ENCODE measurements around the gene AMH. TPM values are rescaled to one million over a fixed set of nuclear protein-coding genes. Genes with fewer than 3 reads are reported as not detected.

AMH gene
- total RNA-seq, 1 donor from 2014 or later, result 0.64 TPM

DNA sequence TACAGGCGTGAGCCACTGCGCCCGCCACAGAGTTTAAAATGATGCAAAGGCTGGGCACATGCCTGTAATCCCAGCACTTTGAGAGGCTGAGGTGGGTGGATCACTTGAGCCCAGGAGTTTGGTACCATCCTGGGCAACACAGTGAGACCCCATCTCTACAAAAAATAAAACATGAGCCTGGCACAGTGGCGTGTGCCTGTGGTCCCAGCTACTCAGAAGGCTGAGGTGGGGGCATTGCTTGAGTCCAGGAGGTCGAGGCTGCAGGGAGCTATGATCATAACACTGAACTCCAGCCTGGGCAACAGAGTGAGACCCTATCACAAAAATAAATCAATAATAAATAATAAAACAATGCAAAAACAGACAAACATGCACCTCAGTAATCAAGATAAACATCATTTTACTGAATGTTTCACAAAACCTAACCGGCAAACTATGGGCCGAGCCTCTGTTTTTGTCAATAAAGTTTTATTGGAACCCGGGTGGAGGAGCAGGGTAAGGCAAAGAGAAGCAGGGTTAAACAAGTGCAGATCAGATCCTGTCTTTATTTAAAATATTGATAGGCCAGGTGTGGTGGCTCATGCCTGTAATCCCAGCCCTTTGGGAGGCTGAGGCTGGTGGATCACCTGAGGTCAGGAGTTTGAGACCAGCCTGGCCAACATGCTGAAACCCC, 34.8 kb downstream of the AMH start:
- DNase-seq (ENCODE audit: low read depth in 2 of 2), result no peak

- DNase-seq (ENCODE audit: low read depth in 2 of 2), result no peak
These were observed 37.4 kb downstream of the AMH start for GRCh38 chr19:2286402-2287140.

GRCh38 chr19:2287585-2288337, 38.6 kb downstream of the AMH start:
- no peak for DNase-seq (ENCODE audit: low read depth in 2 of 2)

GRCh38 chr19:2288338-2288817, 39.3 kb downstream of the AMH start:
- DNase-seq (ENCODE audit: low read depth in 2 of 2), result no peak

GRCh38 chr19:2288818-2289713, 39.9 kb downstream of the AMH start:
- no peak for DNase-seq (ENCODE audit: low read depth in 2 of 2)

DNA sequence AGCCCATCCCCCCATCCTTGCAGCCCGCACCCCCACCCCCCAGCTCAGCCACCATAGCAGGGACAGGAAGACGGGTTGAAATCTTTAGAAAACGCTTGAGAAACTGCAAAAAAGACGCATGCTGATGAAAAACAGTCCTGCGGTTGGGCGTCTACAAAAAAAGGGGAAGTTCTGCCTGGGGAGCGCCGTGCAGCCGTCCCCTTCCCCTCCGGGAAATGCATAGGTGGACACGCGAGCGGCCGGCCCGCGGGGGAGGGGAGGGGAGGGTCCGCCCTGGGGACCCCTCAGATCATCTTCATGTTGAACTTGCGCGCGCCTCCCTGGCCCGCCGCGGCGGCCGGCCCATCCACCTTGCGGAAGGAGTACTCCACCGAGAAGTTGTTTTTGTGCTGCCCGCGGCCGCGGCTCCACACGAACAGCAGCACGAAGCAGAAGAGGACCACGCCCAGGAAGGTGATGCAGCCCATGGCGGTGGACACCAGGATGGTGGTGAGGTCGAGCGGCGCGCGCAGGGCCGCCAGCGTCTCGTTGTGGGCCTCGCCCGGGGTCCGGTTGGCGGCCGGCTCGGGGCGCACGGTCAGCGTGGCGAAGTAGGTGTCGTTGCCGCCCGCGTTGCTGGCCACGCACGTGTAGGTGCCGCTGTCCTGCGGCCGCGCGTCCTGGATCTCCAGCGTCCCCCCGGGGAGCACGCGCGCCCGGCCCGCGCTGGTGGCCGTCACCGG, 40.8 kb downstream of the AMH start:
- no peak for DNase-seq (ENCODE audit: low read depth in 2 of 2)

GRCh38 chr19:2290441-2291184, 41.5 kb downstream of the AMH start:
- DNase-seq (ENCODE audit: low read depth in 2 of 2), result no peak

- no peak for DNase-seq (ENCODE audit: low read depth in 2 of 2)
These were observed 42.1 kb downstream of the AMH start for GRCh38 chr19:2291185-2291751.

GRCh38 chr19:2294687-2295335, 45.7 kb downstream of the AMH start:
- no peak for DNase-seq (ENCODE audit: low read depth in 2 of 2)

- no peak for DNase-seq (ENCODE audit: low read depth in 2 of 2)
These were observed 47.0 kb downstream of the AMH start for GRCh38 chr19:2296141-2296540.

GRCh38 chr19:2300533-2300932, 51.4 kb downstream of the AMH start:
- no peak for DNase-seq (ENCODE audit: low read depth in 2 of 2)

Other genes starting within 250 kb of the AMH start
- 32.5 and 52.0 TPM in 2 replicates for gene BTBD2, start 233.6 kb upstream of the AMH start, total RNA-seq
- 105 and 109 TPM in 2 replicates for gene MKNK2, start 198.1 kb upstream of the AMH start, total RNA-seq
- 14.8 and 22.8 TPM in 2 replicates for gene MOB3A, start 153.0 kb upstream of the AMH start, total RNA-seq
- 0.76 and 0.77 TPM in 2 replicates for gene IZUMO4, start 152.4 kb upstream of the AMH start, total RNA-seq
- gene AP3D1, start 97.8 kb upstream of the AMH start, total RNA-seq, result 57.6 and 85.2 TPM in 2 replicates
- 2.7 and 4.9 TPM in 2 replicates for gene DOT1L, start 85.4 kb upstream of the AMH start, total RNA-seq
- gene PLEKHJ1, start 13.0 kb upstream of the AMH start, total RNA-seq, result 61.6 and 72.7 TPM in 2 replicates
- 44.7 and 57.9 TPM in 2 replicates for gene SF3A2, start 12.5 kb upstream of the AMH start, total RNA-seq
- not detected in 2 replicates for gene JSRP1, start 7.1 kb downstream of the AMH start, total RNA-seq
- gene PEAK3, start 32.9 kb downstream of the AMH start, total RNA-seq, result 0.13 and 0.51 TPM in 2 replicates
- gene LINGO3, start 58.8 kb downstream of the AMH start, total RNA-seq, result not detected in 2 replicates
- 90.9 and 94.4 TPM in 2 replicates for gene LSM7, start 79.3 kb downstream of the AMH start, total RNA-seq
- 13.9 and 25.8 TPM in 2 replicates for gene SPPL2B, start 79.4 kb downstream of the AMH start, total RNA-seq
- gene TMPRSS9, start 110.9 kb downstream of the AMH start, total RNA-seq, result not detected in 2 replicates
- gene TIMM13, start 178.3 kb downstream of the AMH start, total RNA-seq, result 50.4 and 54.4 TPM in 2 replicates
- 52.6 and 87.3 TPM in 2 replicates for gene LMNB2, start 207.6 kb downstream of the AMH start, total RNA-seq
- gene GADD45B, start 226.8 kb downstream of the AMH start, total RNA-seq, result 42.0 and 107 TPM in 2 replicates

Data from dermis microvascular lymphatic vessel endothelial cell (primary cell).